AG09319 (cell line): ENCODE data around the gene PRDM16.

Source experiments
- DNase-seq: peaks from one replicate; pipeline ENCODE4 v3.0.0-alpha.2; 2010; ENCODE audit warnings: low read depth; ENCODE audit errors: extremely low read depth
- TF ChIP-seq, protein P1 (sequence below): IDR thresholded peaks from 2 replicates; pipeline ENCODE4 v1.5.1; 2011; ENCODE audit warnings: low read depth, mild to moderate bottlenecking, inconsistent platforms, low read length, moderate library complexity

PRDM16 gene

DNA sequence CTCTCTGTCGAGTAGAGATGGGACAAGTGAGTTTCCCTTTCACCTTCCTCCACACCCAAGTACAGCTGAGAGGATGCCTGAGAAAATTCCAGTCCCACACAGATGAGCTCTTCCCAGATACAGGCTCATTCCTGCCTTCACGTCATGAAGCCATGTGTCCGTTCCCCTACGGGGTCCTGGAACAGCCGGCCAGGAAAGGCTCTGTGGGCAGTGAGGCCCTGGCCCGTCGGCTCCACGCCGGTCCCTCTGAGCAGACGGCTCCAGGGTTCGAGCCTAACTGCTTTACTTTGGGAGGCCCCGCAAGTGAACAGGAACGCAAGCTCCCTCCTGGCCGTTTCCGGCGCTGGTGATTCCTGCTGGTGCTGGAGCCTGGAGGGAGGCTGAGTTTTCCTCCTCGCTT, 328.3 kb downstream of the PRDM16 start:
- DNase-seq, result no peak
- TF ChIP-seq, protein P1, sequence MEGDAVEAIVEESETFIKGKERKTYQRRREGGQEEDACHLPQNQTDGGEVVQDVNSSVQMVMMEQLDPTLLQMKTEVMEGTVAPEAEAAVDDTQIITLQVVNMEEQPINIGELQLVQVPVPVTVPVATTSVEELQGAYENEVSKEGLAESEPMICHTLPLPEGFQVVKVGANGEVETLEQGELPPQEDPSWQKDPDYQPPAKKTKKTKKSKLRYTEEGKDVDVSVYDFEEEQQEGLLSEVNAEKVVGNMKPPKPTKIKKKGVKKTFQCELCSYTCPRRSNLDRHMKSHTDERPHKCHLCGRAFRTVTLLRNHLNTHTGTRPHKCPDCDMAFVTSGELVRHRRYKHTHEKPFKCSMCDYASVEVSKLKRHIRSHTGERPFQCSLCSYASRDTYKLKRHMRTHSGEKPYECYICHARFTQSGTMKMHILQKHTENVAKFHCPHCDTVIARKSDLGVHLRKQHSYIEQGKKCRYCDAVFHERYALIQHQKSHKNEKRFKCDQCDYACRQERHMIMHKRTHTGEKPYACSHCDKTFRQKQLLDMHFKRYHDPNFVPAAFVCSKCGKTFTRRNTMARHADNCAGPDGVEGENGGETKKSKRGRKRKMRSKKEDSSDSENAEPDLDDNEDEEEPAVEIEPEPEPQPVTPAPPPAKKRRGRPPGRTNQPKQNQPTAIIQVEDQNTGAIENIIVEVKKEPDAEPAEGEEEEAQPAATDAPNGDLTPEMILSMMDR, result no peak

DNA sequence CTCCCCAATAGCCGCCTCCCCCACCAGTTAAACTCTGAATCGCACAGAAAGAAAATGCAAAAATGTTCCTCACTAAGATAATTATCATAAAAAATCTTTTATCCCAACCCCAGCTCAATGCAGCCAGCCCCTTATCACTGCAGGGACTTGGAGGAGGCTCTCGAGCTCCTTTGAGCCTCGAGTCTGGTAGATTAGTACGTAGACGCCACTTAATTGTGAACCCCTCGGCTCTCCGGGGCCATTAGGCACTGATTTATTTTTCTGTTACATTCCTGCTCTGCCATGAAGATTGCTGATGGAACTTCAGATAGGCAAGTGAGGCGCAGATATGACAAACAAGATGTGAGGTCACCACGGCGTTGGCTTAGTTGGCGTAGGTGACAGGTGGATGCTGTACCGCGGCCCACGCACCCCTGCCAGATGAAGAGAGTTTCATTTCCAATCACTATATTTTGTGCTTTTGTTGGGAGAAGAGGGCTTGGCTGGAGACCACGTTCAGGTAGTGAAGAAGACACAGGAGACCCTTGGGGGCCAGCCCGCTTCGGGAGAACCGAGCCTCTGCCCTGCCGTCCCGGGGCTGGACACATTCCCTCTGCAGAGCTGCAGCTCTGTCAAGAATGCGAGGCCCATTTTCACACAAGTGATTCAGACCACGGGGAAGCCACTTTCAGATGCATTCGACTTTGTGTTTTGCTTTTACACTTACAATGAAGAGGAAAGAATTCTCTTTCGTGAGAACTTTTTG, 329.6 kb downstream of the PRDM16 start:
- TF ChIP-seq, protein P1, result no peak
- no peak for DNase-seq

DNA sequence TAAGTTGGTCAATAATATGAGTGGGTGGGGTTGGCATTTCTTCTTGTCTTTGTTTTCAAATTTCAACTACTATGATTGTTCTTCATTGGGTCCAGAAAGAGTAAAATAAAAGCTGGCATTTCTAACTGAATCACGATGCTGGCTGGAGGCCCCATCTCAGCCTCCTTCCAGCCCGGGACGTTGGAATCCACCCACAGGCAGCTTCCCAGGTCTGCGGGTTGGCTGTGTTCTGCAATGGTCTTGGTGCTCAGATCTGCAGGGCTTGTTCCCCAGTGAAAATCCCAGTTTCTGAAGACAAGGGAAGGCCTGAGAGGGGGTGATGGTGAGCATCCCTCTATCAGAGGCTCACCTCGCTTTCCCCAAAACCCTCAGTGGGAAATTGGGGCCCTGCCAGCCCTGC, 330.7 kb downstream of the PRDM16 start:
- TF ChIP-seq, protein P1, result no peak
- no peak for DNase-seq

DNA sequence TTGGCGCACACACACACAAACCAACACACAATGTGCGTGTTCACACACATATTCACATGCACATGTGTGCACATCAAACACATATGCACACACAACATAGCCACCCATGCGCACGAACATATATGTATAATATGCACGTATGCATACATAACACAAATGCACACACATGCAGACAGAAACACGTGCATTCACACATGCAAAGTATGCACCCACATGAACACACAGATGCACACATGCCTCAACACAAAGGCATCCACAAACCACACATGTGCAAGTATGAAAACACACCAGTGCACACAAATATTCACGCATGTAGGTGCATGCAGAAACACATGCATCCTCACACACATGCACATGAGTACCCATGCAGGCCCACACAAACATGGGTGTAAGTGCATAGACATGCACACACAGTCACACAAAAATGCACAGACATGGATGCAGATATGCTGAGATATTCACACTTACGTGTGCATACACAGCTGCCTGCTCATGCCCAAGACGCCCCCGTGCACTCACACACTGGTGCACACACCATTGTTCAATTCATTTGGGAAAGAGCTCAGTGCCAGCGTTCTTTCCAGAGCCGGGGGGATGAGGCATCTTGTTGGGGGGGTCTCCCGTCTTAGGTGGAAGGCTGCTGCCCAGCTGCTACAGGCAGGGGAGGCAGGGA, 332.7 kb downstream of the PRDM16 start:
- TF ChIP-seq, protein P1, result no peak
- no peak for DNase-seq

DNA sequence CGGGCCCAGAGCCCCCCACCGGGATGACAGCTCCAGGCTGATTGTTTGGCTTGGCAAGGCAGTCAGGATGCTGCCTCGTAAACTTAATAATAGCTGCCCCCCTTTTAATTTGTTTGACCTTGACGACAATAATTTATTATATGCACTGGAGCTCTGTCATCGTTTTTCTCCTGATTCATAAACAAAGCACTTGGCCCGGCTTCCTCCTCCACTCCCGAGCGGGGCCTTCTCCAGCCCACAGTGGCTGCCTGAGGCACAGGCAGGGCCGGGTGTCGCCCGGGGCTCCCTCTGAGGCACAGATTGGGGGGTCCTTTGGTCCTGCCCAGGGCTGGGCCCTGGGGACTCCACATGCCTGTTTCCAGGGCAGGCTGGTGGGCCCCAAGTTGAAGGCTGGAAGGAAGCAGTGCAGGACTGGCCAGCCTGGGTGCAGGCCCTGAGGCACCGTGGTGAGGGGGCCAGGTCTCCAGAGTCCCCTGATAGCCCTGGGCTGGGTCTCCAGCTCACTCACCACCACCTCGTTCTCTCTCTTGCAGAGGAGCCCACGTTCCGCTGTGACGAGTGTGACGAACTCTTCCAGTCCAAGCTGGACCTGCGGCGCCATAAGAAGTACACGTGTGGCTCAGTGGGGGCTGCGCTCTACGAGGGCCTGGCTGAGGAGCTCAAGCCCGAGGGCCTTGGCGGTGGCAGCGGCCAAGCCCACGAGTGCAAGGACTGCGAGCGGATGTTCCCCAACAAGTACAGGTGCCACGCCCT, 333.4 kb downstream of the PRDM16 start:
- TF ChIP-seq, protein P1, result no peak

DNA sequence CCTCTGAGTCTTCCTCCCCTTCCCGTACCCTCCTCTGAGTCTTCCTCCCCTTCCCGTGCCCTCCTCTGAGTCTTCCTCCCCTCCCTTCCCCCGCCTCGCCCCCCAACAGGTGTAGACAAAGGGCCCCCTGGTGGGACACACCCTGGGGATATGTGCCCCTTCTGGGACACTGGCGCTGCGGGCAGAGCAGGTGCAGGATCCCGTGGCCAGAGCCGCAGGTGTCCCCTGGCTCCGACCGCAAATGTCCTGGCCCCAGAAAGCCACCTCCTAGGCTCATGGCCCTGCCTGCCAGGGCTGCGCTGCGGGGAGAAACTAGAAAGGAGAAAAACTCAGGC, 334.0 kb downstream of the PRDM16 start:
- DNase-seq, result no peak
- TF ChIP-seq, protein P1, result no peak

More for the DNA sequence above, 333.4 kb downstream of the PRDM16 start:
- no peak for DNase-seq
